Pancreas (tissue), 10 donors: ENCODE measurements around the gene UNK. TPM values are rescaled to one million over a fixed set of nuclear protein-coding genes. Genes with fewer than 3 reads are reported as not detected.

Experiments used
- ATAC-seq, 4 donors: fragments of 200-7000 bp; cut with Tn5 transposase; one replicate each; pipeline versions ENCODE4 v1.8.0 to v1.9.1; 2020; ENCODE audit warnings: mild to moderate bottlenecking in 4 of 4, moderate library complexity in 4 of 4
- DNase-seq, 6 donors: peaks; one replicate each; pipeline ENCODE4 v3.0.0-alpha.2; 2020
- FAIRE-seq: peaks from 2 replicates; lab custom pipeline; 2012; peaks lifted over from hg19 to GRCh38; lab: Jason Lieb, UNC
- H3K27ac ChIP-seq, 4 donors: fragments of 200-600 bp; sonication (generic); 1 replicate in 3 of 4; 2 replicates in 1 of 4; pipeline versions ENCODE4 v1.5.0 to v1.8.0; 2020
- H3K27me3 ChIP-seq, 4 donors: fragments of 200-600 bp; one replicate each; pipeline ENCODE4 v1.8.0; 2021
- H3K36me3 ChIP-seq, 3 donors: fragments of 200-600 bp; sonication (generic) in 1 of 3; one replicate each; pipeline versions ENCODE4 v1.5.0 to v1.8.0; 2020 to 2021
- H3K4me1 ChIP-seq, 3 donors: fragments of 200-600 bp; one replicate each; pipeline ENCODE4 v1.8.0; 2021
- H3K4me3 ChIP-seq, 4 donors: fragments of 200-600 bp; sonication (generic) in 2 of 4; one replicate each; pipeline versions ENCODE4 v1.5.0 to v1.8.0; 2020 to 2021
- H3K9me3 ChIP-seq, 4 donors: fragments of 200-600 bp; one replicate each; pipeline ENCODE4 v1.8.0; 2021
- CTCF ChIP-seq, 4 donors: fragments of 200-600 bp; sonication (generic) in 3 of 4; IDR thresholded peaks; one replicate each; pipeline versions ENCODE4 v1.5.0 to v1.8.0; 2021; ENCODE audit warnings: antibody characterized with exemption in 4 of 4
- WGBS, 2 donors: extraction: QIAGEN DNeasy Blood & Tissue Kit; methylation state at CpG; one replicate each; pipeline ENCODE4 v1.1.7; 2013; 5-methylcytosine and 5-hydroxymethylcytosine counted together
- intact Hi-C, 3 donors: fragments of 100-400 bp; cut with DNase I; formaldehyde crosslinking; loops; one replicate each; pipeline versions ENCODE4 v1.11.1 to v1.14.2; 2022
- polyA plus RNA-seq, 2 donors: library from polyadenylated mRNA; stranded (reverse); fragments of 200-250 nt; gene quantifications; one replicate each; pipeline ENCODE4 v1.2.3, GENCODE V29; 2013
- total RNA-seq, 6 donors: library from RNA; stranded (reverse); fragmentation: NEBNext Ultra II Directional in 4 of 6; extraction: Animal tissue kit (Norgen Biotek cat#: 25700) in 4 of 6; gene quantifications; one replicate each; pipeline versions ENCODE4 v1.2.1 to v1.2.4, GENCODE V29; 2021 to 2023
- donor health status: healthy with polysubstance abuse.
- donor health status: DM: no; HTN: no; CAD: no; lungs with moderate emphysema.
- donor health status: DM: no; HTN: no; CAD: no.
- donor health status: control.
- donor health status: control.
- donor health status: Bipolar disorder and iron deficiency.
- donor health status: DM: yes; HTN: yes; CAD: no.
- donor health status: DM: no; HTN: no; CAD: no.
- donor health status: DM: no; HTN: no; CAD: no.
- donor health status: DM: yes; HTN: yes; CAD: no.

UNK gene
- total and polyA plus RNA-seq, 8 donors, result 12.8 to 28.9 (median 15.3) TPM

GRCh38 chr17:75836605-75837004 lies 52.0 kb downstream of the UNK start:
- no peak overlapping the region for H3K27ac ChIP-seq
- H3K9me3 ChIP-seq, result no peaks in the 10 kb centered on the region
- no peak for ATAC-seq
- no peak overlapping the region for H3K4me3 ChIP-seq
- no peak for TF ChIP-seq CTCF (IDR thresholded peaks at IDR 0.05)
- intact Hi-C loops, result no loop called here
- FAIRE-seq, result no peak
- H3K27me3 ChIP-seq, result no peaks in the 10 kb centered on the region
- H3K36me3 ChIP-seq, result no peaks in the 10 kb centered on the region
- WGBS, 2 donors, result 90% methylated on average over 9 of the region's 9 CpGs
- H3K4me1 ChIP-seq, result no peaks in the 10 kb centered on the region
- DNase-seq, result peak in 1 of 6 donors; percentile 39

GRCh38 chr17:75837899-75838298 lies 53.3 kb downstream of the UNK start:
- intact Hi-C loops, result no loop called here

GRCh38 chr17:75838410-75838809 lies 53.8 kb downstream of the UNK start:
- Histone ChIP-seq H3K4me1 (no peaks in the 10 kb centered on the region), H3K4me3 (no peak overlapping the region), H3K27me3 (no peaks in the 10 kb centered on the region), H3K9me3 (no peaks in the 10 kb centered on the region), H3K27ac (no peak overlapping the region), H3K36me3 (no peaks in the 10 kb centered on the region)
- peak in 1 of 6 donors; percentile 35 for DNase-seq
- no peak for ATAC-seq
- FAIRE-seq, result no peak
- intact Hi-C loops, result no loop called here
- no peak for TF ChIP-seq CTCF (IDR thresholded peaks at IDR 0.05)
- 89 to 91% methylated on average over 15 of the region's 15 CpGs for WGBS, 2 donors

More at GRCh38 chr17:75837899-75838298, 53.3 kb downstream of the UNK start:
- WGBS, 2 donors, result 80 to 81% methylated on average over 7 of the region's 7 CpGs
- no peak overlapping the region for H3K27ac ChIP-seq
- no peaks in the 10 kb centered on the region for H3K27me3 ChIP-seq
- no peak for FAIRE-seq
- no peak for TF ChIP-seq CTCF (IDR thresholded peaks at IDR 0.05)
- H3K36me3 ChIP-seq, result no peaks in the 10 kb centered on the region
- no peak for ATAC-seq
- DNase-seq, result peak in 1 of 6 donors; percentile 39
- no peaks in the 10 kb centered on the region for H3K4me1 ChIP-seq
- H3K4me3 ChIP-seq, result no peak overlapping the region
- no peaks in the 10 kb centered on the region for H3K9me3 ChIP-seq

GRCh38 chr17:75839942-75840798 lies 55.6 kb downstream of the UNK start:
- WGBS, 2 donors, result 91 to 94% methylated on average over 34 to 36 of the region's 36 CpGs
- ATAC-seq, result no peak
- Histone ChIP-seq H3K27me3 (no peaks in the 10 kb centered on the region), H3K9me3 (no peaks in the 10 kb centered on the region), H3K4me3 (no peak overlapping the region), H3K4me1 (peaks cover 4 to 10% (median 6%) of the 10 kb centered on the region in 3 donors), H3K36me3 (no peaks in the 10 kb centered on the region), H3K27ac (no peak overlapping the region)
- intact Hi-C loops, result no loop called here
- TF ChIP-seq CTCF (IDR thresholded peaks at IDR 0.05), result no peak
- FAIRE-seq, result no peak
- DNase-seq, result peak in 1 of 6 donors; percentile 72

GRCh38 chr17:75840799-75841164 lies 56.2 kb downstream of the UNK start:
- FAIRE-seq (no peak), ATAC-seq (no peak), DNase-seq (no peak)
- WGBS, 2 donors, result 74 to 75% methylated on average over 7 of the region's 7 CpGs
- no peak for TF ChIP-seq CTCF (IDR thresholded peaks at IDR 0.05)
- Histone ChIP-seq H3K4me3 (no peak overlapping the region), H3K4me1 (peaks cover 10 to 16% (median 12%) of the 10 kb centered on the region in 3 donors), H3K27me3 (no peaks in the 10 kb centered on the region), H3K36me3 (no peaks in the 10 kb centered on the region), H3K9me3 (no peaks in the 10 kb centered on the region), H3K27ac (no peak overlapping the region)
- intact Hi-C loops, result no loop called here
